Mesothelial cell of epicardium (in vitro differentiated cells): ENCODE results near the gene HSPA4. TPM values are rescaled to one million over a fixed set of nuclear protein-coding genes. Genes with fewer than 3 reads are reported as not detected.
A peak's percentile ranks its signal among the peaks of the same experiment; 100 is the strongest.

Experiments used
- DNase-seq, 2 experiments: peaks; one replicate each; pipeline ENCODE4 v3.0.0; 2021; ENCODE audit warnings: low spot score in 2 of 2; ENCODE audit not compliant: unreplicated experiment in 2 of 2
- H3K27ac Mint-ChIP-seq: 2 replicates; pipeline ENCODE4 v1.8.0; 2021; ENCODE audit warnings: mixed read lengths
- H3K27me3 Mint-ChIP-seq: 2 replicates; pipeline ENCODE4 v1.8.0; 2021; ENCODE audit warnings: low read depth, mixed read lengths
- H3K36me3 Mint-ChIP-seq: 2 replicates; pipeline ENCODE4 v1.8.0; 2021; ENCODE audit warnings: mixed read lengths
- H3K4me1 Mint-ChIP-seq: 2 replicates; pipeline ENCODE4 v1.8.0; 2021; ENCODE audit warnings: mixed read lengths
- H3K4me3 Mint-ChIP-seq: 2 replicates; pipeline ENCODE4 v1.8.0; 2021; ENCODE audit warnings: mild to moderate bottlenecking, moderate library complexity, mixed read lengths
- H3K9me3 Mint-ChIP-seq: 2 replicates; pipeline ENCODE4 v1.8.0; 2021; ENCODE audit warnings: mixed read lengths
- total RNA-seq: library from RNA; stranded (reverse); gene quantifications from 3 replicates; pipeline ENCODE4 v1.2.1, GENCODE V29; 2021
- TF ChIP-seq, protein P1 (sequence below): fragments of 200-600 bp; sonication (generic); IDR thresholded peaks from one replicate; pipeline ENCODE4 v1.5.0; 2021; ENCODE audit warnings: antibody characterized with exemption; ENCODE audit not compliant: unreplicated experiment

The HSPA4 gene
- total RNA-seq, 1 donor from 2014 or later, result 111 TPM

DNA sequence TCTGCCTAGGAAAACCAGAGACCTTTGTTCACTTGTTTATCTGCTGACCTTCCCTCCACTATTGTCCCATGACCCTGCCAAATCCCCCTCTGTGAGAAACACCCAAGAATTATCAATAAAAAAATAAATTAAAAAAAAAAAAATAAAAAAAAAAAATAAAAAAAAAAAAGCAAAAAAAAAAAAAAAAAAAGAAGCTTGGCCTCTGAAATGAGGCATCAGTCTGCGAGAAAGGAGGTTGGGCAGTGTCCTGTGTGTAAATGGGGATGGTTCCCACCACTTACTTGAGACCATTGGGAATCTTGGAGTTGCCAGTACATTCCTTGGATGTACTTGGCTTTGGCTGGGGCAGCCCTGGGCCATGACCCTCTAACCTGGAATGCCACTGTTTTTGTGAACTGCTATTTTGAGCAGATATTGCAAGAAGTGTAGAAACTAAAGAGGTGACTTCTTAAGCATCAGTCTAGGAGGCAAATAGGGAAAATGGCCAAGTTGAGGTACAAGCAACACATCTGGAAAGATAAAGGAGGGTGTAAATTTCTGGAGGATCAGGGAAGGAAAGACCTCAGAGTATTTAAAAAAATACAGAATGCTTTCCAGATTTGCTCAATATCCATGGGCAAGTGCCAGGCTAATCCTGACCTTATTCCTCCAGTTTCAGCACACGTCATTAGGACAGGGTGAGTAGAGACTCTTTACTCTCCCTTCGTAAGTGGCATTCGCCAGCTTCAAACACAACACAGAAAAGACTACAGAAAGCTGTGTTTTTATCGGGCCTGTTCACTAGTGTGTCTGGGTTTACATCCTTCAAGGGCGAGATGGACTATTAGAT, 58.1 kb downstream of the HSPA4 start:
- DNase-seq, result no peak
- Mint-ChIP-seq H3K9me3 (peaks cover 4% of the 10 kb centered on the region), H3K4me3 (no peak overlapping the region), H3K4me1 (peaks cover 4% of the 10 kb centered on the region), H3K36me3 (peaks cover 3% of the 10 kb centered on the region), H3K27me3 (peaks cover 4% of the 10 kb centered on the region), H3K27ac (no peak overlapping the region)
- TF ChIP-seq, protein P1, sequence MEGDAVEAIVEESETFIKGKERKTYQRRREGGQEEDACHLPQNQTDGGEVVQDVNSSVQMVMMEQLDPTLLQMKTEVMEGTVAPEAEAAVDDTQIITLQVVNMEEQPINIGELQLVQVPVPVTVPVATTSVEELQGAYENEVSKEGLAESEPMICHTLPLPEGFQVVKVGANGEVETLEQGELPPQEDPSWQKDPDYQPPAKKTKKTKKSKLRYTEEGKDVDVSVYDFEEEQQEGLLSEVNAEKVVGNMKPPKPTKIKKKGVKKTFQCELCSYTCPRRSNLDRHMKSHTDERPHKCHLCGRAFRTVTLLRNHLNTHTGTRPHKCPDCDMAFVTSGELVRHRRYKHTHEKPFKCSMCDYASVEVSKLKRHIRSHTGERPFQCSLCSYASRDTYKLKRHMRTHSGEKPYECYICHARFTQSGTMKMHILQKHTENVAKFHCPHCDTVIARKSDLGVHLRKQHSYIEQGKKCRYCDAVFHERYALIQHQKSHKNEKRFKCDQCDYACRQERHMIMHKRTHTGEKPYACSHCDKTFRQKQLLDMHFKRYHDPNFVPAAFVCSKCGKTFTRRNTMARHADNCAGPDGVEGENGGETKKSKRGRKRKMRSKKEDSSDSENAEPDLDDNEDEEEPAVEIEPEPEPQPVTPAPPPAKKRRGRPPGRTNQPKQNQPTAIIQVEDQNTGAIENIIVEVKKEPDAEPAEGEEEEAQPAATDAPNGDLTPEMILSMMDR, result no peak

DNA sequence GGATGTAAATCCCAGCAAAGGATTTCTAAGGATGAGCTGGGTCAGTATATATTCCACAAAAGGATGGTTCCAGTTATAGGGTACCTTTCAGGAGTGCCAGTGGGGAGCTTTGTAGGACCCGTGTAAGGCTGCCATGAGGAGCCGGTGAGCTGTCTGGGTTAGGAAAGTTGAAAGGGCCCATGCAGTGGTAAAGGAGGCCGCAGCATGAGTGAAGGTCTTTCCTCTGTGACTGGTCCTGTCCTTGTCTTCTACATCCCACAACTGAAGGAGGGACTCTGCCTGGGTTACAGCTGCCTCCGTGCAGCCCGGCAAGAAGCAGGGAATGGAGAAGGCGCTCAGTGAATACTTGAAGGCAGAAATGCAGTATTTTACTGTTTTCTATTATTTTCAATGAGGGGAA, 58.9 kb downstream of the HSPA4 start:
- peaks cover 4% of the 10 kb centered on the region for H3K27me3 Mint-ChIP-seq
- H3K4me3 Mint-ChIP-seq, result no peak overlapping the region
- peaks cover 4% of the 10 kb centered on the region for H3K4me1 Mint-ChIP-seq
- no peak overlapping the region for H3K27ac Mint-ChIP-seq
- H3K36me3 Mint-ChIP-seq, result peaks cover under 1% of the 10 kb centered on the region
- TF ChIP-seq, protein P1, result no peak
- peaks cover 4% of the 10 kb centered on the region for H3K9me3 Mint-ChIP-seq
- no peak for DNase-seq

- H3K4me3 Mint-ChIP-seq, result no peak overlapping the region
- H3K27ac Mint-ChIP-seq, result no peak overlapping the region
- H3K9me3 Mint-ChIP-seq, result peaks cover 4% of the 10 kb centered on the region
- peaks cover 4% of the 10 kb centered on the region for H3K4me1 Mint-ChIP-seq
- no peaks in the 10 kb centered on the region for H3K36me3 Mint-ChIP-seq
- TF ChIP-seq, protein P1, result peak; percentile 90
- peaks cover 4% of the 10 kb centered on the region for H3K27me3 Mint-ChIP-seq
- peak; percentile 75 to 92 for DNase-seq
These were observed 59.5 kb downstream of the HSPA4 start for GRCh38 chr5:133111299-133111698.

DNA sequence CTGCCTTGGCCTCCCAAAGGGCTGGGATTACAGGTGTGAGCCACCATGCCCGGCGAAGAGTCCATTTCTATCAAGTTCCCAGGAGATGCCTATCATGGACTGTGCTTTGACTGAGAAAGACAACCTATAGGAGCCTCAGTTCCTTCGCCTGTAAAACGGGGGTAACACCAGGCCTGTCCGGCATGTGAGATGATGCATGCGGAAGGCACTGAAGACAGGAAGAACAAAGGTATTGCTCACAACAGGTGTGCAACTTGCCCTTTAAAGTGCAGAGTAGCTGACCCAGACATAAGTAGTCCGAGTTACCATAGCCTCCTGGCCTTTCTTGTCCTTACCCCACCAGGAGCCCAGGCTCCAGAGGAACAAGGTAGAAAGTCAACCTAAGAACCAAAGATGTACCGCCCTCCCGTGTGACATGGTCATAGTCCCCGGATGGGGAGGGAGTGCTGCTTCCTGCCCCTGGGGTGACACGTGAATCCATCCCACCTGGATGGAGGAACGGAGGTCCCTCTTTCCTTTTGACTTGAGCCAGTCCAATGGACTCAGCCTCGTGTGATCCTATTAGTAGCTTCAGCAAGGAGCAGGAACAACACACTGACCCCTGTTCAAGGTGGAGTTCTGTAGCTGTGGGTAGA, 60.3 kb downstream of the HSPA4 start:
- H3K36me3 Mint-ChIP-seq, result no peaks in the 10 kb centered on the region
- peaks cover 4% of the 10 kb centered on the region for H3K27me3 Mint-ChIP-seq
- no peak overlapping the region for H3K4me3 Mint-ChIP-seq
- no peak overlapping the region for H3K27ac Mint-ChIP-seq
- TF ChIP-seq, protein P1, result no peak
- H3K4me1 Mint-ChIP-seq, result peaks cover 4% of the 10 kb centered on the region
- no peak for DNase-seq
- H3K9me3 Mint-ChIP-seq, result peaks cover 4% of the 10 kb centered on the region

GRCh38 chr5:133113331-133114061, 61.7 kb downstream of the HSPA4 start:
- Mint-ChIP-seq H3K36me3 (no peaks in the 10 kb centered on the region), H3K4me3 (no peak overlapping the region), H3K9me3 (peaks cover under 1% of the 10 kb centered on the region), H3K27me3 (peaks cover 4% of the 10 kb centered on the region), H3K4me1 (peaks cover 4% of the 10 kb centered on the region), H3K27ac (no peak overlapping the region)
- no peak for DNase-seq
- TF ChIP-seq, protein P1, result no peak
